SK-N-SH (cell line): Measurements from ENCODE around the gene ALOX5AP. TPM values are rescaled to one million over a fixed set of nuclear protein-coding genes. Genes with fewer than 3 reads are reported as not detected.

Experiments
- CTCF ChIA-PET: fragments of 300-600, 350-600 bp; formaldehyde crosslinking; extraction: SDS; loops from one replicate; lab custom pipeline; 2021; lab: Yijun Ruan, JAX
- POLR2A ChIA-PET: fragments of 350-600 bp; sonication (Branson Sonifier 250); formaldehyde crosslinking; extraction: SDS; loops from one replicate; lab custom pipeline; 2020; ENCODE audit warnings: antibody characterized with exemption, inconsistent platforms; lab: Yijun Ruan, JAX
- DNase-seq: peaks from one replicate; pipeline ENCODE4 v3.0.0; 2012
- H2AFZ ChIP-seq: fragments of 200-600 bp; sonication (generic); 2 replicates; pipeline ENCODE4 v1.8.1; 2016; ENCODE audit warnings: antibody characterized with exemption, mild to moderate bottlenecking, low read depth
- H3F3A ChIP-seq: fragments of 200-600 bp; sonication (generic); replicated peaks from 2 replicates; pipeline ENCODE3; 2016; ENCODE audit warnings: antibody characterized with exemption, mild to moderate bottlenecking; ENCODE audit not compliant: insufficient read depth
- H3K27ac ChIP-seq, 2 experiments: fragments of 200-500 bp in 1 of 2; fragments of 200-600 bp in 1 of 2; sonication (Bioruptor generic) in 1 of 2; sonication (generic), shearing (Covaris generic) in 1 of 2; 2 replicates each; pipeline versions ENCODE4 v1.5.1 to v1.6.1; 2014 to 2016; ENCODE audit warnings: low read depth in 2 of 2, inconsistent platforms in 1 of 2, low read length in 1 of 2, mild to moderate bottlenecking in 1 of 2, mixed read lengths in 1 of 2
- H3K27me3 ChIP-seq: fragments of 200-600 bp; sonication (generic), shearing (Covaris generic); 2 replicates; pipeline ENCODE4 v1.6.1; 2016; ENCODE audit warnings: mixed run types; ENCODE audit not compliant: insufficient read depth
- H3K36me3 ChIP-seq, 2 experiments: fragments of 200-500 bp in 1 of 2; fragments of 200-600 bp in 1 of 2; sonication (Bioruptor generic) in 1 of 2; sonication (generic) in 1 of 2; replicated peaks in 1 of 2; 2 replicates each; pipeline versions ENCODE3 to v1.5.1; 2014 to 2016; ENCODE audit warnings: low read length in 1 of 2, mild to moderate bottlenecking in 1 of 2; ENCODE audit not compliant: insufficient read depth in 2 of 2, control insufficient read depth in 1 of 2
- H3K4me1 ChIP-seq, 2 experiments: fragments of 200-500 bp in 1 of 2; fragments of 200-600 bp in 1 of 2; sonication (Bioruptor generic) in 1 of 2; sonication (generic), shearing (Covaris generic) in 1 of 2; 2 replicates each; pipeline versions ENCODE4 v1.5.1 to v1.6.1; 2014 to 2016; ENCODE audit warnings: low read depth in 1 of 2, low read length in 1 of 2, mixed run types in 1 of 2; ENCODE audit not compliant: insufficient read depth in 2 of 2, control insufficient read depth in 1 of 2
- H3K4me2 ChIP-seq: fragments of 200-600 bp; sonication (generic), shearing (Covaris generic); 2 replicates; pipeline ENCODE4 v1.6.1; 2017; ENCODE audit warnings: mixed run types
- H3K4me3 ChIP-seq, 2 experiments: fragments of 200-500 bp in 1 of 2; fragments of 200-600 bp in 1 of 2; sonication (Bioruptor generic) in 1 of 2; sonication (generic), shearing (Covaris generic) in 1 of 2; 2 replicates each; pipeline versions ENCODE4 v1.5.1 to v1.8.1; 2014 to 2016; ENCODE audit warnings: low read depth in 2 of 2, inconsistent platforms in 1 of 2, low read length in 1 of 2, mild to moderate bottlenecking in 1 of 2, mixed read lengths in 1 of 2, moderate library complexity in 1 of 2
- H3K79me2 ChIP-seq: fragments of 200-600 bp; sonication (generic); 2 replicates; pipeline ENCODE4 v1.8.1; 2017; ENCODE audit warnings: mild to moderate bottlenecking; ENCODE audit not compliant: insufficient read depth
- H3K9ac ChIP-seq: fragments of 200-600 bp; sonication (generic); 2 replicates; pipeline ENCODE4 v1.6.1; 2017; ENCODE audit warnings: mixed run types
- H3K9me2 ChIP-seq: fragments of 200-600 bp; sonication (generic); 2 replicates; pipeline ENCODE4 v1.6.1; 2017; ENCODE audit warnings: mixed run types
- H3K9me3 ChIP-seq: fragments of 200-600 bp; sonication (generic); 2 replicates; pipeline ENCODE4 v1.6.1; 2017; ENCODE audit warnings: mixed run types, mild to moderate bottlenecking, moderate library complexity
- H4K20me1 ChIP-seq: fragments of 200-600 bp; sonication (generic); 2 replicates; pipeline ENCODE4 v1.6.1; 2017; ENCODE audit warnings: mild to moderate bottlenecking, mixed run types; ENCODE audit not compliant: insufficient read depth
- EZH2phosphoT487 ChIP-seq: fragments of 200-600 bp; sonication (generic); IDR thresholded peaks from 2 replicates; pipeline ENCODE4 v1.6.1; 2017; ENCODE audit warnings: low read depth, mixed run types, mild to moderate bottlenecking, antibody characterized with exemption, moderate library complexity, borderline replicate concordance
- FOSL2 ChIP-seq: IDR thresholded peaks from 2 replicates; pipeline ENCODE4 v1.4.0; 2012; ENCODE audit warnings: low read depth, mild to moderate bottlenecking, moderate library complexity, borderline replicate concordance
- FOXJ3 ChIP-seq: sonication (generic); formaldehyde crosslinking; IDR thresholded peaks from 2 replicates; pipeline ENCODE4 v1.5.1; 2020; ENCODE audit warnings: mild to moderate bottlenecking, missing genetic modification reagents
- FOXM1 ChIP-seq: IDR thresholded peaks from 2 replicates; pipeline ENCODE4 v1.4.0; 2012; ENCODE audit warnings: low read depth, mild to moderate bottlenecking
- GATA2 ChIP-seq: sonication (generic); formaldehyde crosslinking; IDR thresholded peaks from 2 replicates; pipeline ENCODE4 v1.5.0; 2020; ENCODE audit warnings: mild to moderate bottlenecking, missing genetic modification reagents
- POLR2AphosphoS5 ChIP-seq: IDR thresholded peaks from 2 replicates; pipeline ENCODE4 v1.6.1; 2012; ENCODE audit warnings: low read depth, low read length
- RAD21 ChIP-seq: IDR thresholded peaks from 2 replicates; pipeline ENCODE4 v1.6.1; 2012; ENCODE audit warnings: mild to moderate bottlenecking, low read length
- RFX5 ChIP-seq: IDR thresholded peaks from 2 replicates; pipeline ENCODE4 v1.6.1; 2012; ENCODE audit warnings: mild to moderate bottlenecking, improper control_type of control experiment, low read length
- SIN3A ChIP-seq: IDR thresholded peaks from 2 replicates; pipeline ENCODE4 v1.6.1; 2012; ENCODE audit warnings: low read depth, mild to moderate bottlenecking, low read length, moderate library complexity, borderline replicate concordance
- SMC3 ChIP-seq: IDR thresholded peaks from 2 replicates; pipeline ENCODE4 v1.6.1; 2012; ENCODE audit warnings: low read depth, low read length, improper control_type of control experiment
- TAF1 ChIP-seq: IDR thresholded peaks from 2 replicates; pipeline ENCODE4 v1.6.1; 2012; ENCODE audit warnings: low read depth, mild to moderate bottlenecking, low read length, moderate library complexity, borderline replicate concordance
- WGBS: methylation state at CpG from one replicate; pipeline ENCODE4 v1.1.6; 2017; ENCODE audit warnings: low lambda C conversion rate; 5-methylcytosine and 5-hydroxymethylcytosine counted together
- polyA plus RNA-seq, 3 experiments: library from polyadenylated mRNA; depleted of rRNA; stranded (reverse); fragments of >200 nt; gene quantifications; 2 replicates each; pipeline ENCODE4 v1.2.3, GENCODE V29; 2012
- TF ChIP-seq, protein P1 (sequence below): fragments of 150-350 bp; IDR thresholded peaks from 2 replicates; pipeline ENCODE4 v1.6.1; 2017; ENCODE audit warnings: antibody characterized with exemption, low read length, low read depth, borderline replicate concordance
- TF ChIP-seq, protein P2 (sequence below): IDR thresholded peaks from 2 replicates; pipeline ENCODE4 v1.6.1; 2012; ENCODE audit warnings: mild to moderate bottlenecking, low read depth, low read length, moderate library complexity
- TF ChIP-seq, protein P3 (sequence below): IDR thresholded peaks from 2 replicates; pipeline ENCODE4 v1.4.0; 2012; ENCODE audit warnings: low read depth, borderline replicate concordance
- TF ChIP-seq, protein P4 (sequence below): IDR thresholded peaks from 2 replicates; pipeline ENCODE4; 2012

Gene ALOX5AP
- polyA plus RNA-seq, 1 of the 3 experiments (the other 2 are of a cell fraction): 1.3 TPM

DNA sequence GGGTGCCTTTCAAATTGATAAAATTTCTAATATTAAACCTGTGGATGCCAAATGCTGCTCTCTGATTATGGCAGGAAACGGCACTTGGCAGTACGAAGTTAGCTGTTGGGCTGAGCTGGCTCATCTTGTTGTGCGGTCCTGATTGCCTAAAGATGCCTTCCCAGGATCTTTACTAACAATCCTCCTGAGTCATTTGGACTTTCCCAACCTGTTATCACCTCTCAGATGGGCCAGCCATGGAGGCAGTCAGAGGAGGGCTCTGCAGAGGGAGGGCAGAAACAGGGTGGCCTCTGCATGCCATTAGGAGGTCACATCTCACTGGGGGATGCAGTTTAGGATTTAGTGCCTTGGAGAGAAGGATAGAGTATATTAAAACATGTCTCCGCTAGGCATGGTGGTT, 27.3 kb downstream of the ALOX5AP start:
- H4K20me1 ChIP-seq: no peaks in the 10 kb centered on the region
- H3K27me3 ChIP-seq: no peaks in the 10 kb centered on the region
- H3K4me2 ChIP-seq: no peak overlapping the region
- WGBS: 86% methylated on average over 4 of the region's 4 CpGs
- no peak overlapping the region for H3K9ac ChIP-seq
- no peaks in the 10 kb centered on the region for H3K79me2 ChIP-seq
- TF ChIP-seq, protein P1, sequence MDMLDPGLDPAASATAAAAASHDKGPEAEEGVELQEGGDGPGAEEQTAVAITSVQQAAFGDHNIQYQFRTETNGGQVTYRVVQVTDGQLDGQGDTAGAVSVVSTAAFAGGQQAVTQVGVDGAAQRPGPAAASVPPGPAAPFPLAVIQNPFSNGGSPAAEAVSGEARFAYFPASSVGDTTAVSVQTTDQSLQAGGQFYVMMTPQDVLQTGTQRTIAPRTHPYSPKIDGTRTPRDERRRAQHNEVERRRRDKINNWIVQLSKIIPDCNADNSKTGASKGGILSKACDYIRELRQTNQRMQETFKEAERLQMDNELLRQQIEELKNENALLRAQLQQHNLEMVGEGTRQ: no peak
- TF ChIP-seq POLR2AphosphoS5: no peak
- TF ChIP-seq, protein P2, sequence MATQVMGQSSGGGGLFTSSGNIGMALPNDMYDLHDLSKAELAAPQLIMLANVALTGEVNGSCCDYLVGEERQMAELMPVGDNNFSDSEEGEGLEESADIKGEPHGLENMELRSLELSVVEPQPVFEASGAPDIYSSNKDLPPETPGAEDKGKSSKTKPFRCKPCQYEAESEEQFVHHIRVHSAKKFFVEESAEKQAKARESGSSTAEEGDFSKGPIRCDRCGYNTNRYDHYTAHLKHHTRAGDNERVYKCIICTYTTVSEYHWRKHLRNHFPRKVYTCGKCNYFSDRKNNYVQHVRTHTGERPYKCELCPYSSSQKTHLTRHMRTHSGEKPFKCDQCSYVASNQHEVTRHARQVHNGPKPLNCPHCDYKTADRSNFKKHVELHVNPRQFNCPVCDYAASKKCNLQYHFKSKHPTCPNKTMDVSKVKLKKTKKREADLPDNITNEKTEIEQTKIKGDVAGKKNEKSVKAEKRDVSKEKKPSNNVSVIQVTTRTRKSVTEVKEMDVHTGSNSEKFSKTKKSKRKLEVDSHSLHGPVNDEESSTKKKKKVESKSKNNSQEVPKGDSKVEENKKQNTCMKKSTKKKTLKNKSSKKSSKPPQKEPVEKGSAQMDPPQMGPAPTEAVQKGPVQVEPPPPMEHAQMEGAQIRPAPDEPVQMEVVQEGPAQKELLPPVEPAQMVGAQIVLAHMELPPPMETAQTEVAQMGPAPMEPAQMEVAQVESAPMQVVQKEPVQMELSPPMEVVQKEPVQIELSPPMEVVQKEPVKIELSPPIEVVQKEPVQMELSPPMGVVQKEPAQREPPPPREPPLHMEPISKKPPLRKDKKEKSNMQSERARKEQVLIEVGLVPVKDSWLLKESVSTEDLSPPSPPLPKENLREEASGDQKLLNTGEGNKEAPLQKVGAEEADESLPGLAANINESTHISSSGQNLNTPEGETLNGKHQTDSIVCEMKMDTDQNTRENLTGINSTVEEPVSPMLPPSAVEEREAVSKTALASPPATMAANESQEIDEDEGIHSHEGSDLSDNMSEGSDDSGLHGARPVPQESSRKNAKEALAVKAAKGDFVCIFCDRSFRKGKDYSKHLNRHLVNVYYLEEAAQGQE: no peak
- TF ChIP-seq FOXM1: no peak
- no peak for TF ChIP-seq GATA2 (CRISPR knock-in tag)
- no peak for TF ChIP-seq EZH2phosphoT487
- no peak for TF ChIP-seq SIN3A
- no peak for TF ChIP-seq TAF1
- TF ChIP-seq RAD21: no peak
- no peak for TF ChIP-seq FOSL2
- TF ChIP-seq FOXJ3: no peak
- no peak for TF ChIP-seq SMC3
- no peak for TF ChIP-seq RFX5
- TF ChIP-seq, protein P3, sequence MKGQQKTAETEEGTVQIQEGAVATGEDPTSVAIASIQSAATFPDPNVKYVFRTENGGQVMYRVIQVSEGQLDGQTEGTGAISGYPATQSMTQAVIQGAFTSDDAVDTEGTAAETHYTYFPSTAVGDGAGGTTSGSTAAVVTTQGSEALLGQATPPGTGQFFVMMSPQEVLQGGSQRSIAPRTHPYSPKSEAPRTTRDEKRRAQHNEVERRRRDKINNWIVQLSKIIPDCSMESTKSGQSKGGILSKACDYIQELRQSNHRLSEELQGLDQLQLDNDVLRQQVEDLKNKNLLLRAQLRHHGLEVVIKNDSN: no peak
- TF ChIP-seq, protein P4, sequence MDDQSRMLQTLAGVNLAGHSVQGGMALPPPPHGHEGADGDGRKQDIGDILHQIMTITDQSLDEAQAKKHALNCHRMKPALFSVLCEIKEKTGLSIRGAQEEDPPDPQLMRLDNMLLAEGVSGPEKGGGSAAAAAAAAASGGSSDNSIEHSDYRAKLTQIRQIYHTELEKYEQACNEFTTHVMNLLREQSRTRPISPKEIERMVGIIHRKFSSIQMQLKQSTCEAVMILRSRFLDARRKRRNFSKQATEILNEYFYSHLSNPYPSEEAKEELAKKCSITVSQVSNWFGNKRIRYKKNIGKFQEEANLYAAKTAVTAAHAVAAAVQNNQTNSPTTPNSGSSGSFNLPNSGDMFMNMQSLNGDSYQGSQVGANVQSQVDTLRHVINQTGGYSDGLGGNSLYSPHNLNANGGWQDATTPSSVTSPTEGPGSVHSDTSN: no peak
- H3K36me3 ChIP-seq: no peaks in the 10 kb centered on the region
- ChIA-PET CTCF (interaction anchor here (0.6 kb wide), 1 partner anchor 86 kb away, joined by 3 read pairs; no protein-coding TSS in a partner anchor), POLR2A (no interaction called here)
- H3K4me3 ChIP-seq: no peak overlapping the region
- H3K9me2 ChIP-seq: no peaks in the 10 kb centered on the region
- no peak for DNase-seq
- H3K4me1 ChIP-seq: peaks cover 0 to 2% of the 10 kb centered on the region in 2 experiments; a peak in 1 of 4 replicates
- no peak overlapping the region for H2AFZ ChIP-seq
- H3K9me3 ChIP-seq: no peaks in the 10 kb centered on the region
- no peaks in the 10 kb centered on the region for H3F3A ChIP-seq
- H3K27ac ChIP-seq: no peak overlapping the region
